ENCODE measurements around the gene SORCS3. TPM values are rescaled to one million over a fixed set of nuclear protein-coding genes. Genes with fewer than 3 reads are reported as not detected.

Gene SORCS3
- polyA plus RNA-seq, 1 donor from 2014 or later: 9.8 TPM

GRCh38 chr10:104903433-104903832 is 262.3 kb downstream of the SORCS3 start:
- no peak for TF ChIP-seq SMC3 (conservative IDR thresholded peaks at IDR 0.05; ENCODE audit: poor library complexity)
- no peak for TF ChIP-seq RAD21 (conservative IDR thresholded peaks at IDR 0.05)
- TF ChIP-seq POLR2AphosphoS5 (IDR thresholded peaks at IDR 0.05): no peak
- TF ChIP-seq EP300 (conservative IDR thresholded peaks at IDR 0.05; ENCODE audit: poor library complexity, severe bottlenecking): no peak
- no peak for TF ChIP-seq CTCF (IDR thresholded peaks at IDR 0.05; ENCODE audit: poor library complexity, severe bottlenecking)
- TF ChIP-seq MXI1 (conservative IDR thresholded peaks at IDR 0.05; ENCODE audit: poor library complexity, severe bottlenecking): no peak
- TF ChIP-seq EZH2 (IDR thresholded peaks at IDR 0.05; ENCODE audit: borderline replicate concordance, insufficient read depth, low read length, poor library complexity, severe bottlenecking): no peak
- no peak for TF ChIP-seq TAF1 (IDR thresholded peaks at IDR 0.05; ENCODE audit: low read depth)
- TF ChIP-seq REST (IDR thresholded peaks at IDR 0.05; ENCODE audit: borderline replicate concordance): no peak
- Histone ChIP-seq H3K4me2 (ENCODE audit: low read length) (no peak overlapping the region), H3K27ac (ENCODE audit: low read length) (no peak overlapping the region), H3K36me3 (ENCODE audit: insufficient read depth, low read length) (no peaks in the 10 kb centered on the region), H3K27me3 (ENCODE audit: insufficient read depth, low read depth, low read length) (no peaks in the 10 kb centered on the region), H3K9ac (ENCODE audit: low read length) (no peak overlapping the region), H3K9me3 (ENCODE audit: low read length) (no peaks in the 10 kb centered on the region), H2AFZ (ENCODE audit: low read depth, low read length) (no peak overlapping the region), H3K9me2 (ENCODE audit: insufficient read depth, low read length) (no peaks in the 10 kb centered on the region), H3F3A (ENCODE audit: insufficient read depth, low read length, poor library complexity, severe bottlenecking) (no peaks in the 10 kb centered on the region), H4K20me1 (ENCODE audit: insufficient read depth) (no peaks in the 10 kb centered on the region), H3K79me2 (replicated peaks; ENCODE audit: insufficient read depth, low read length) (no peaks in the 10 kb centered on the region), H3K4me3 (ENCODE audit: low read length) (no peak overlapping the region)

- Histone ChIP-seq H3K79me2 (replicated peaks; ENCODE audit: insufficient read depth, low read length) (no peaks in the 10 kb centered on the region), H3K9me3 (ENCODE audit: low read length) (no peaks in the 10 kb centered on the region), H3K9ac (ENCODE audit: low read length) (no peak overlapping the region), H3K4me3 (ENCODE audit: low read length) (no peak overlapping the region), H3K27ac (ENCODE audit: low read length) (no peak overlapping the region), H3K4me2 (ENCODE audit: low read length) (no peak overlapping the region), H3K27me3 (ENCODE audit: insufficient read depth, low read depth, low read length) (no peaks in the 10 kb centered on the region), H3K9me2 (ENCODE audit: insufficient read depth, low read length) (no peaks in the 10 kb centered on the region), H2AFZ (ENCODE audit: low read depth, low read length) (no peak overlapping the region), H3K36me3 (ENCODE audit: insufficient read depth, low read length) (no peaks in the 10 kb centered on the region), H3F3A (ENCODE audit: insufficient read depth, low read length, poor library complexity, severe bottlenecking) (no peaks in the 10 kb centered on the region), H4K20me1 (ENCODE audit: insufficient read depth) (no peaks in the 10 kb centered on the region)
- no peak for TF ChIP-seq POLR2AphosphoS5 (IDR thresholded peaks at IDR 0.05)
- no peak for TF ChIP-seq REST (IDR thresholded peaks at IDR 0.05; ENCODE audit: borderline replicate concordance)
- TF ChIP-seq EZH2 (IDR thresholded peaks at IDR 0.05; ENCODE audit: borderline replicate concordance, insufficient read depth, low read length, poor library complexity, severe bottlenecking): no peak
- no peak for TF ChIP-seq TAF1 (IDR thresholded peaks at IDR 0.05; ENCODE audit: low read depth)
- TF ChIP-seq MXI1 (conservative IDR thresholded peaks at IDR 0.05; ENCODE audit: poor library complexity, severe bottlenecking): no peak
- TF ChIP-seq EP300 (conservative IDR thresholded peaks at IDR 0.05; ENCODE audit: poor library complexity, severe bottlenecking): no peak
- no peak for TF ChIP-seq CTCF (IDR thresholded peaks at IDR 0.05; ENCODE audit: poor library complexity, severe bottlenecking)
- no peak for TF ChIP-seq SMC3 (conservative IDR thresholded peaks at IDR 0.05; ENCODE audit: poor library complexity)
- no peak for TF ChIP-seq RAD21 (conservative IDR thresholded peaks at IDR 0.05)
Observed at GRCh38 chr10:104904753-104905323, 263.7 kb downstream of the SORCS3 start.
